Mesenchymal stem cell (in vitro differentiated cells and primary cell): ENCODE data around the gene NID1.

Experiments used
- DNase-seq: peaks from one replicate; pipeline ENCODE4 v3.0.0-alpha.2; 2013
- H2AFZ ChIP-seq: one replicate; pipeline ENCODE4 v1.6.1; 2013; ENCODE audit warnings: low read depth, mild to moderate bottlenecking, control low read depth, inconsistent platforms, low read length, moderate library complexity
- H2AK5ac ChIP-seq: 2 replicates; pipeline ENCODE4 v1.6.1; 2013; ENCODE audit warnings: low read length, moderate library complexity, mild to moderate bottlenecking, inconsistent platforms; ENCODE audit not compliant: severe bottlenecking
- H2BK120ac ChIP-seq: one replicate; pipeline ENCODE4 v1.6.1; 2013; ENCODE audit warnings: low read depth, mild to moderate bottlenecking, inconsistent platforms, low read length, moderate library complexity
- H2BK12ac ChIP-seq, 2 experiments: one replicate each; pipeline ENCODE4 v1.6.1; 2013; ENCODE audit warnings: inconsistent platforms in 2 of 2, low read length in 2 of 2, mild to moderate bottlenecking in 2 of 2, moderate library complexity in 2 of 2, control low read depth in 1 of 2
- H2BK15ac ChIP-seq: one replicate; pipeline ENCODE4 v1.6.1; 2013; ENCODE audit warnings: mild to moderate bottlenecking, low read depth, inconsistent platforms; ENCODE audit not compliant: poor library complexity, severe bottlenecking
- H2BK5ac ChIP-seq: 2 replicates; pipeline ENCODE4 v1.6.1; 2013; ENCODE audit warnings: low read depth, mild to moderate bottlenecking, low read length, control low read depth, inconsistent platforms; ENCODE audit not compliant: poor library complexity, severe bottlenecking
- H3K14ac ChIP-seq, 2 experiments: one replicate each; pipeline ENCODE4 v1.6.1; 2013; ENCODE audit warnings: inconsistent platforms in 2 of 2, low read length in 2 of 2, control low read depth in 1 of 2, mild to moderate bottlenecking in 1 of 2, moderate library complexity in 1 of 2
- H3K18ac ChIP-seq, 2 experiments: one replicate each; pipeline ENCODE4 v1.6.1; 2013; ENCODE audit warnings: inconsistent platforms in 2 of 2, low read length in 2 of 2, control low read depth in 1 of 2, low read depth in 1 of 2, mild to moderate bottlenecking in 1 of 2
- H3K23ac ChIP-seq, 2 experiments: one replicate each; pipeline ENCODE4 v1.6.1; 2013; ENCODE audit warnings: inconsistent platforms in 2 of 2, low read length in 2 of 2, mild to moderate bottlenecking in 2 of 2, moderate library complexity in 2 of 2, control low read depth in 1 of 2
- H3K27ac ChIP-seq: 2 replicates; pipeline ENCODE4 v1.5.1; 2013; ENCODE audit warnings: mild to moderate bottlenecking, moderate library complexity, low read length, control low read depth, inconsistent platforms; ENCODE audit not compliant: poor library complexity, severe bottlenecking
- H3K27me3 ChIP-seq, 2 experiments: 2 replicates each; pipeline versions ENCODE4 v1.6.1 to v1.7.0; 2013; ENCODE audit warnings: low read length in 2 of 2, mild to moderate bottlenecking in 2 of 2, moderate library complexity in 2 of 2, control low read depth in 1 of 2, inconsistent platforms in 1 of 2; ENCODE audit not compliant: control insufficient read depth in 1 of 2, insufficient read depth in 1 of 2
- H3K36me3 ChIP-seq, 2 experiments: 2 replicates each; pipeline versions ENCODE4 v1.6.1 to v1.7.0; 2013; ENCODE audit warnings: low read length in 2 of 2, control low read depth in 1 of 2, inconsistent platforms in 1 of 2, low read depth in 1 of 2, mild to moderate bottlenecking in 1 of 2; ENCODE audit not compliant: insufficient read depth in 2 of 2, control insufficient read depth in 1 of 2
- H3K4ac ChIP-seq, 2 experiments: one replicate each; pipeline ENCODE4 v1.6.1; 2013; ENCODE audit warnings: inconsistent platforms in 2 of 2, low read length in 2 of 2, mild to moderate bottlenecking in 2 of 2, moderate library complexity in 2 of 2, control low read depth in 1 of 2, low read depth in 1 of 2
- H3K4me1 ChIP-seq: 2 replicates; pipeline ENCODE4 v1.6.1; 2013; ENCODE audit warnings: low read depth, low read length, control low read depth; ENCODE audit not compliant: control insufficient read depth, insufficient read depth
- H3K4me2 ChIP-seq: 2 replicates; pipeline ENCODE4 v1.6.1; 2013; ENCODE audit warnings: low read length, mild to moderate bottlenecking, inconsistent platforms; ENCODE audit not compliant: poor library complexity, severe bottlenecking
- H3K4me3 ChIP-seq, 2 experiments: 2 replicates each; pipeline versions ENCODE4 v1.5.1 to v1.7.0; 2013; ENCODE audit warnings: low read length in 2 of 2, mild to moderate bottlenecking in 2 of 2, control low read depth in 1 of 2, low read depth in 1 of 2; ENCODE audit not compliant: insufficient read depth in 1 of 2
- H3K79me1 ChIP-seq: replicated peaks from 2 replicates; pipeline ENCODE4 v1.6.1; 2013; ENCODE audit warnings: mild to moderate bottlenecking, control low read depth, low read length, inconsistent platforms; ENCODE audit not compliant: poor library complexity, severe bottlenecking
- H3K9ac ChIP-seq: 2 replicates; pipeline ENCODE4 v1.7.0; 2013; ENCODE audit warnings: mild to moderate bottlenecking, low read length, moderate library complexity
- H3K9me3 ChIP-seq: 2 replicates; pipeline ENCODE4 v1.7.0; 2013; ENCODE audit warnings: mild to moderate bottlenecking, low read length; ENCODE audit not compliant: control insufficient read depth
- H4K8ac ChIP-seq: one replicate; pipeline ENCODE4 v1.6.1; 2013; ENCODE audit warnings: inconsistent platforms, mild to moderate bottlenecking, low read length, moderate library complexity
- H4K91ac ChIP-seq: one replicate; pipeline ENCODE4 v1.6.1; 2013; ENCODE audit warnings: mild to moderate bottlenecking, low read length, inconsistent platforms
- WGBS: methylation state at CpG from one replicate; pipeline ENCODE4 v1.1.7; 2013; ENCODE audit warnings: mixed read lengths; 5-methylcytosine and 5-hydroxymethylcytosine counted together

The NID1 gene

GRCh38 chr1:236045771-236046170, 19.1 kb downstream of the NID1 start:
- Histone ChIP-seq H3K4me1 (no peaks in the 10 kb centered on the region), H2AFZ (no peak overlapping the region), H2BK120ac (no peak overlapping the region), H3K18ac (no peak overlapping the region), H2AK5ac (no peak overlapping the region), H3K9me3 (no peaks in the 10 kb centered on the region), H2BK5ac (no peak overlapping the region), H2BK15ac (no peak overlapping the region), H3K27ac (no peak overlapping the region), H2BK12ac (no peak overlapping the region), H3K4me2 (no peak overlapping the region), H3K23ac (no peak overlapping the region), H4K91ac (no peak overlapping the region), H3K14ac (no peak overlapping the region), H3K27me3 (no peaks in the 10 kb centered on the region), H3K9ac (no peak overlapping the region), H3K36me3 (peaks cover 0 to 67% of the 10 kb centered on the region in 2 experiments), H4K8ac (no peak overlapping the region), H3K4me3 (no peak overlapping the region), H3K79me1 (no peaks in the 10 kb centered on the region), H3K4ac (no peak overlapping the region)
- no peak for DNase-seq
- 98% methylated on average over 4 of the region's 5 CpGs for WGBS

- Histone ChIP-seq H3K9me3 (no peaks in the 10 kb centered on the region), H3K23ac (no peak overlapping the region), H2BK12ac (no peak overlapping the region), H2BK5ac (no peak overlapping the region), H2AK5ac (no peak overlapping the region), H3K4me3 (no peak overlapping the region), H4K8ac (no peak overlapping the region), H3K4me1 (peaks cover 3% of the 10 kb centered on the region), H3K36me3 (peaks cover 0 to 67% of the 10 kb centered on the region in 2 experiments), H3K14ac (no peak overlapping the region), H2BK120ac (no peak overlapping the region), H2BK15ac (no peak overlapping the region), H3K4me2 (no peak overlapping the region), H2AFZ (no peak overlapping the region), H3K9ac (no peak overlapping the region), H3K79me1 (no peaks in the 10 kb centered on the region), H3K27me3 (no peaks in the 10 kb centered on the region), H4K91ac (no peak overlapping the region), H3K4ac (no peak overlapping the region), H3K27ac (no peak overlapping the region), H3K18ac (no peak overlapping the region)
- WGBS, result 96% methylated on average over 3 of the region's 3 CpGs
- DNase-seq, result no peak
Observed at GRCh38 chr1:236044341-236044740, 20.5 kb downstream of the NID1 start.

DNA sequence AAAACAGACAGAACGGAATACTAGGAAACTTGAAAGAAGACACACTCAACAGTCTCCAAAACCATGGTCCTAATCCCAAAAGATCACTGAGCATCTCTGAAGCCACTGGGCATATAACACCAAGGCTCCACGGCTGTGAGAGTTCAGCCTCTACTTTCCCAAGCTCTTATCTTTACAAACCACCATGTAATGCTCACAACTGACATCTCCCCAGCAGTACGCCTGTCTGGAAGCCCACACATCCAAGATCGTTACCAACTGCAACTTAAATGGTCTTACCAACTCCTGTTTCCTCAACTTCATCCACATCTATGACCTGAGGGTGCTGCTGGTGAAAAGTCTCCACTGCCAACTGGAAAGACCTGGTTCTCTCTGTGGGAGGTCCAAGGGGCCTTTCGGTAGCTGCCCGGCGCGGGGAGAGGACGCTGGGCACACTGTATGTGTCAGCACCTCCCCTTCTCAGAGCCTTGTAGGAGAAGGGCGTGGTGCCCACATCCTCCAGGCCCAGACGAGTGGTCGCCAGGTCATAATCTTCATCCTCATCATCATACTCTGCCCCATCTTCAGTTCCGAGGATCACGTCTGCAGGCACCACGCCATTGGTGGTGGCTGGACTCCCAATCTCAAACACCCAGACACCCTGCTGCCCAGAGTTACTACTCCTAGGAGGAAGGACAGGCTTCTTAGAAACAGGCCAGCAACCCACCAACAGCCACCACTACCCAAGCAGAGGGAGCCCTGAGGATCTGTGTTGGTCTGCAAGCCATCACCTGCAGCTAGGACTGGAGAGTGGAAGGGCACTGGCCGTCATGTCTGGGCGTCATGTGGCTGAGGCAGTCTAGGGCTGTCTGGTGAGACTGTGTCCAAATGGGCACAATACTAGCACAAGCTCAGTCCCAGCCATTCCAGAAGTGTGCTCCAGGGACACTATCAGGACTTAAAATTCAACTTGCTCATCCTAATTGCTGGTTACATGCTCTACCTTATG, 23.0 kb downstream of the NID1 start:
- peaks cover 3% of the 10 kb centered on the region for H3K4me1 ChIP-seq
- H2BK120ac ChIP-seq, result no peak overlapping the region
- H3K36me3 ChIP-seq, result peaks cover 0 to 66% of the 10 kb centered on the region in 2 experiments
- H3K27me3 ChIP-seq, result no peaks in the 10 kb centered on the region
- H3K4me2 ChIP-seq, result no peak overlapping the region
- H3K9me3 ChIP-seq, result no peaks in the 10 kb centered on the region
- no peak overlapping the region for H3K23ac ChIP-seq
- no peak for DNase-seq
- H3K9ac ChIP-seq, result no peak overlapping the region
- no peak overlapping the region for H4K8ac ChIP-seq
- no peaks in the 10 kb centered on the region for H3K79me1 ChIP-seq
- no peak overlapping the region for H2BK15ac ChIP-seq
- no peak overlapping the region for H3K4me3 ChIP-seq
- no peak overlapping the region for H2AK5ac ChIP-seq
- H3K27ac ChIP-seq, result no peak overlapping the region
- H3K14ac ChIP-seq, result no peak overlapping the region
- H3K4ac ChIP-seq, result no peak overlapping the region
- no peak overlapping the region for H2BK5ac ChIP-seq
- H4K91ac ChIP-seq, result no peak overlapping the region
- H3K18ac ChIP-seq, result no peak overlapping the region
- no peak overlapping the region for H2BK12ac ChIP-seq
- H2AFZ ChIP-seq, result no peak overlapping the region
- WGBS, result 92% methylated on average over 17 of the region's 17 CpGs
